Activated CD8-positive, alpha-beta memory T cell treated with anti-CD3 and anti-CD28 coated beads, Interleukin-2, amount 50 U/mL, for 24 hours (primary cell): Measurements from ENCODE around the gene RAP1B.

Experiments
- DNase-seq: peaks from one replicate; pipeline ENCODE4 v3.0.0-alpha.2; 2020; ENCODE audit errors: extremely low read depth

The RAP1B gene

DNA sequence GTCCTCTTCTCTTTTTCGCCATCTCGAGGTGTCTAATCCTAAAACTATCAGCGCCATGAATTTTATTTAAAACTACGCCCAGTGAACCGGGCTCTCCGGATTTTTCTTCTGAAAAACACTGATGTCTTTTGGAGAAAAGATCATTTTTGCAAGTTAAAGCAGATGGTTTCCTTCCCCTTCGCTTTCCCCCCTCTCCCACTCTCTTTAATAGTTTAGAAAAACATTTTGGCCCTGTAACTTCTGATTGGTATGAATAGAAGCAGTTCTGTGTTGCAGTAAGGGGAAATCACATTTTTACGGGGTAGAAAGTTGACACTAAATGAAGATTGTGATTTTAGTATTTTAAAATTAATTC is 1.1 kb downstream of the RAP1B start:
- DNase-seq = no peak

GRCh38 chr12:68612202-68612601 is 1.5 kb downstream of the RAP1B start:
- DNase-seq = no peak

DNA sequence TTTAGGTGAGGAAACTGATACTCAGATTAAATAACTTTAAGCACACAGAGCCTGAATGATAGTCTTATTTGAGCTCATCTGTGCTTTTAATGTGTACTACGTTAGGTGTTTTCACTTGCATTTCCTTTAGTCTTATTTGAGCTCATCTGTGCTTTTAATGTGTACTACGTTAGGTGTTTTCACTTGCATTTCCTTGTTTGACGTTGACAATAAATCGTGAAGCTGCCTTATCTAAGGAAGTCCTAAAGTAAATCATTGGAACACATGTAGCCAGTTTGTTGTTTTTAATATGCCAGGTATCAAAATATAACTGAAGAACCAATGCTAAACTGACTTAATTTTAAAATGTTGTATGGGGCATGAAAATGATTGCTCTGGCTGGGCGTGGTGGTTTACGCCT is 2.0 kb downstream of the RAP1B start:
- no peak for DNase-seq

DNA sequence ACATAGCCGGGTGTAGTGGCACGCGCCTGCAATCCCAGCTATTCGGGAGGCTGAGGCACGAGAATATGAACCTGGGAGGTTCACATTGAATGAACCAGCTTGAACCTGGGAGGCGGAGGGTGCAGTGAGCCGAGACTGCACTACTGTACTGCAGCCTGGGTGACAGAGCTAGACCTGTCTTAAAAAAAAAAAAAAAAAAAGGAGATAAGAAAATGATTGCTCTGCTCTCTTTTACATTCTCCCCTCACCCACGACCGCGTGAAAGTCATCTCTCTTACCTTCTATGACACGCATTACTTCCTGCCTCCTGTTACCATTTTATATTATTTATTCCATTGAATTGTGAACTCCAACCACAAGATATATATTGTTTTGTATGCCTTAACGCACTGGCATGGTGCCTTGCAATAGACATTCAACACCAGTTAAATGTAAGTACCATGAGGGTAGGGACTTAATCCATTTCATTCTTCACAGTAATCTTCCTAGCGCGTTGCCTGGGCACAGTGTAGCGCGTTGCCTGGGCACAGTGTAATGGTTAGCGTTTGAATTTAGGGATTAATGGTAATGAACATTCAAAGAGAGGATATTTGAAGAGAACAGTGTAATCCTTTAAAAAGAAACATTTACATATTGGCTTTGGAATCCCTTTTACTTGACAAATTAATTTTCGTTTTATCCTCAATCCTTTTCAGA is 2.7 kb downstream of the RAP1B start:
- DNase-seq = no peak

DNA sequence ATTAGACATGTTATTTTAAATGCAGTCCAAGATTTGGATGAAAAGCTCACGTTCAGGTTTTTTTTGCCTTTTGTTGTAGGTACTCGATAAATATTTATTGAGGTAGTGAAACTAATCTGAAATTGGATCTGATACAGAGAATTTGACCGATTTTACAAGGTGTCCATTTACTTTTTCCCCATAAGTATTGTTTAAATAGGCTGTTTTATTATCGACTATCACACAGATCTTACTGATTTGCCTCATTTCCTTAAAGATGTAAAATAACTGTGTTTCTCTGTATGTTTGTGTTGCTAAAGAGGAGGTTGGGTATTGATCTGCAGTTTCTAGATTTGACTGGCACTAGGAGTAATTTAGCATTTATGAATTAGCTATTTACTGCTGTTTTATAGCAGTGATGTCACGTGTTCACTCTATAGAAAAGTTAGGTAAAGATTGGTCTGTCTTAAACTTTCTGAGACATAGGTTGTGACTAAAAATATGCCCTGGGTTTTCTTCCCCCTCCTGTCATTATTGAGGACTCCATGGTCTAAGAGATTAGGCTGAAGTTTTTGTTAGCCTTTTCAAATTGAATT is 3.5 kb downstream of the RAP1B start:
- DNase-seq = no peak

DNA sequence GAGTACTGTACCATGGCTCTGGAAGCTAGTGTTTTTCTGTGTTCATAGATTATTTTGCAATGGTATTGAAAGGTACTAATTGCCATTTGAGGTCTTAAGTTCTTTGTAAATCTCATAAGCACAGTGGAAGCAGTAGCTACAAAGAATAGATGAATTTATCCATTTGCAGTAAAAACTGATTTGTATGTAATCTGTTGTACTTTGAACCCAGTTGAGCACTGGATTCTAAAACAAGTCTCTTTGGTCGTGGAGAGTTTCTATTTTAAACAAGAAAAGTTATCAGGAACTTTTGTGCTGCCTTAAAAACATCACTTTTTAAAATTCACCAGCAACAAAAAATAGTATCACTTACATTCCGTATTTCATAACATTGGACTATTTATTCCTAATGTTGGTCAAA is 4.1 kb downstream of the RAP1B start:
- no peak for DNase-seq

GRCh38 chr12:68617160-68617926 is 6.6 kb downstream of the RAP1B start:
- DNase-seq = no peak

- no peak for DNase-seq
Observed at GRCh38 chr12:68619541-68619940, 8.8 kb downstream of the RAP1B start.

- no peak for DNase-seq
Observed at GRCh38 chr12:68620519-68621471, 10.1 kb downstream of the RAP1B start.

DNA sequence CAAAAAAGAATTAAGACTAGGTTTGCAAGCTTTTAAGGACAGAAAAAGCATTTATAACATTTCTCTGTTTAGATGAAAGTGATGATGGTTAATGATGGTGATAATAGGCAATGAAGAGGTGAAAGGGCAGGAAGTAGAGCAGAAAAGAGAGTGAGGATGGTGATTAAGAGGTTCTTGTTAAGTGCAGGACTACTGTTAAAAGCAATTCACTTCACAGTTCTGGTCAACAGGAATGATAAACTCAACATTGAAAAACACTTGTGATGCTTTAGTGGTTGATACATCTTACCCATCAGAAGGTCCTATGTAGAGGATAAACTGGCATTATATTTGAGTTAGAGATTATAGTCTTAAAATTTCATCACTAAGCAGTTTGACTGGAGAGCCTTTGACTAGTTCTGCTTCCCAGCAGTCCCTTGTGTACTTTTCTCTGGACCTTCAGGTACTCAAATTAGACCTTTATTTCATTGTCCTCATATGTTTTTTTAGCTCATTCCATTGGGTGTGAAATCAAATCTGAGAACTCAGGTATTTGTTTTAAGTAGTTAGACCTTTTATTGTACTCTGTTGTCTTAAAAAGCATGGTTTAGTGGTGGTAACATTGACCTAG is 10.9 kb downstream of the RAP1B start:
- DNase-seq = no peak

DNA sequence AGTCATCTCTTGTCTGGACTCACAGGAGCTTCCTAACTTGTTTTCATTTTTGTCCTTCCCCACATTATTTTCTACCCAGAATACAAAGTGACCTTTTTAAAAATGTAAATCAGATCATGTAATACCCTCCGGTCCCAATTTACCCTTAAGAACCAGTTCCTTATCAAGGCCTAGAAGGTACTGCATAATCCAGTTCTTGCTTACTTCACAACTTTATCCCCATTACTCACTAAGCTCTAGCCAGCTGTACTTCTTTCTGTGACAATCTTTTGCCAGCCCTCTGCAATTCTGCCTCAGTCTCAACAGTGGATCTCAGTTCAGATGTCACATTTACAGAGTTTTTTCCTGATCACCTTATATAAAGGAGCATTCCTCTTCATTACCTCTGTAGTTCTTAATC is 11.6 kb downstream of the RAP1B start:
- DNase-seq = no peak

GRCh38 chr12:68623059-68623458 is 12.4 kb downstream of the RAP1B start:
- DNase-seq = no peak

GRCh38 chr12:68623984-68624383 is 13.3 kb downstream of the RAP1B start:
- DNase-seq = no peak

GRCh38 chr12:68624933-68625332 is 14.2 kb downstream of the RAP1B start:
- DNase-seq = no peak

DNA sequence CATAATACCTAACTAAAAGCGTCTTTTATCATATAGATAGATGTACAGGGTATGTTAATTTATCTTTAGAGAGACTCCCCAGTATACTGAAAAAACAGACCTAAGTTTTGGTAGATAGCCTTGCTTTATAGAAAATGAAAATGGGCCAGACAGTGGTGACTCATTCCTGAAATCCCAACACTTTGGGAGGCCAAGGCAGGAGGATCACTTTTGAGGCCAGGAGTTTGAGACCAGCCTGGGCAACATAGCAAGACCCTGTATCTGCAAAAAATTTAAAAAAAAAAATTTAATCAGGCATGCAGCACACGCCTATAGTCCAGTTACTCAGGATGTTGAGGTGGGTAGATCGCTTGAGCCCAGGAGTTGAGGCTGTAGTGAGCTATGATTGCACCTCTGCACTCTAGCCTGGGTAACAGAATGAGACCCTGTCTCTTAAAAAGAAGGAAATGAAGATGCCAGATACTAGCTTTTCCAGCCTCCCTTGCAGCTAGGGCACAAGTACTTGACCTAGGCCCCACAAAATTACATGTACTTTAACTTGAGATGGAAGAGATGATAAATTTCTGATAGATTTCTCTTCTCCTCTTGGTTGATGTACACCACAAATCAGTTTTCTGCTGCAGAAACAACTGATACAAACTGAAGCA is 17.1 kb downstream of the RAP1B start:
- DNase-seq = no peak

GRCh38 chr12:68628698-68629097 is 18.0 kb downstream of the RAP1B start:
- DNase-seq = no peak

DNA sequence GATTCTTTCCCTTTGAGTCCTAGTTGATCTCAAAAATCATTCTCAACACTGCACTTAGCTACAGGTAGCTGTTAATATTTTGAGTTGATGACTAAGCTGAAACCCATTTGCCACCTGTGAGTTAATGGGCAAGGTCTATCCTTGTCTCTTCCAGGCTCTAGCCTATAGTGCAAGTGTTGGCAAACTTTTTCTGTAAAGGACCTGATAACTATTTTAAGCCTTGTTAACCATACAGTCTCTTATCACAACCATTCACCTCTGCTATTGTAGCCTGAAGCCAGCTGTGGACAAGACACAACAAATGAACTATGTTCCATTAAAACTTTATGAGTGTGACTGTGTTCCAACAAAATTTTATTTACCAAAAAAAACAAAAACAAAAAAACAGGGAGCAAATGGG is 19.4 kb downstream of the RAP1B start:
- no peak for DNase-seq

DNA sequence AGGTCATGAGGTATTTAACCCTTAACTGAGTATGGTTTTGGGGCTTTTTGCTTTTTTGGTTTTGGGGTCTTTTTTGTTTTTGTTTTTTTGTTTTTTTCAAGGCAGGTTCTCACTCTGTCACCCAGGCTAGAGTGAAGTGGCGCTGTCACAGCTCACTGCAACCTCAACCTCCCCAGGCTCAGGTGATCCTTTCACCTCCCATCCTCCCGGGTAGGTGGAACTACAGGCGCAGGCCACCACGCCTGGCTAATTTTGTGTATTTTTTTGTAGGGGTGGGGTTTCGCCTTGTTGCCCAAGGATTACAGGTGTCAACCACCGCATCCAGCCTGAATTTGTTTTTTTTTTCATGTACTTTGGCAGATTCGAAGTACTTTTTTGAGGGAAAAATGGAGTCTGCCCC is 19.9 kb downstream of the RAP1B start:
- no peak for DNase-seq

- no peak for DNase-seq
Observed at GRCh38 chr12:68631227-68631626, 20.5 kb downstream of the RAP1B start.

GRCh38 chr12:68632486-68632885 is 21.8 kb downstream of the RAP1B start:
- no peak for DNase-seq
